GM21529 (cell line): ENCODE measurements around the gene KRIT1.
"Not testable (repeated sequence)": the region's sequence is repeated elsewhere in the genome, so short reads cannot be mapped to it uniquely, and the experiment has no call there.

Experiments used
- ATAC-seq: cut with Tn5 transposase; IDR thresholded peaks from one replicate; pipeline ENCODE4 v1.9.1; 2021; ENCODE audit not compliant: unreplicated experiment

The KRIT1 gene

GRCh38 chr7:92245487-92246359 lies at the start of gene KRIT1, which contains the start of gene ANKIB1:
TSS of gene KRIT1 (minus strand) at chr7:92245914. CDS start at chr7:92242135, 3,779 bp downstream.
TSS of gene ANKIB1 (plus strand) at chr7:92245974. CDS start at chr7:92294979, 49,005 bp downstream.
- ATAC-seq = peak; percentile 83

- no peak for ATAC-seq
These were observed 49.7 kb upstream of the KRIT1 start for GRCh38 chr7:92295391-92295790.

- ATAC-seq = no peak
These were observed 48.3 kb upstream of the KRIT1 start for GRCh38 chr7:92293896-92294590.

- peak; percentile 41 for ATAC-seq
These were observed 47.3 kb upstream of the KRIT1 start for GRCh38 chr7:92292981-92293380.

GRCh38 chr7:92289321-92289720 lies 43.6 kb upstream of the KRIT1 start:
- ATAC-seq = no peak

GRCh38 chr7:92282930-92283329 lies 37.2 kb upstream of the KRIT1 start:
- no peak for ATAC-seq

GRCh38 chr7:92282221-92282814 lies 36.6 kb upstream of the KRIT1 start:
- ATAC-seq = no peak

- ATAC-seq = no peak
These were observed 35.3 kb upstream of the KRIT1 start for GRCh38 chr7:92281031-92281430.

GRCh38 chr7:92279396-92280031 lies 33.8 kb upstream of the KRIT1 start:
- ATAC-seq = no peak

- peak; percentile 87 for ATAC-seq
These were observed 30.7 kb upstream of the KRIT1 start for GRCh38 chr7:92276460-92276864.

GRCh38 chr7:92275327-92275726 lies 29.6 kb upstream of the KRIT1 start:
- ATAC-seq = no peak

- no peak for ATAC-seq
These were observed 23.2 kb upstream of the KRIT1 start for GRCh38 chr7:92268921-92269320.

GRCh38 chr7:92266415-92267241 lies 20.9 kb upstream of the KRIT1 start:
- ATAC-seq = no peak

- no peak for ATAC-seq
These were observed 14.6 kb upstream of the KRIT1 start for GRCh38 chr7:92260248-92260781.

- no peak for ATAC-seq
These were observed 14.0 kb upstream of the KRIT1 start for GRCh38 chr7:92259610-92260247.

GRCh38 chr7:92259062-92259461 lies 13.3 kb upstream of the KRIT1 start:
- no peak for ATAC-seq

GRCh38 chr7:92255308-92255707 lies 9.6 kb upstream of the KRIT1 start:
- ATAC-seq = no peak

- ATAC-seq = not testable (repeated sequence)
These were observed 9.1 kb upstream of the KRIT1 start for GRCh38 chr7:92254800-92255199.

GRCh38 chr7:92253251-92253650 lies 7.5 kb upstream of the KRIT1 start:
- no peak for ATAC-seq

GRCh38 chr7:92251181-92251580 lies 5.5 kb upstream of the KRIT1 start:
- ATAC-seq = no peak
